HG03108 (cell line): ENCODE results near the gene FAM13B.

Source experiments
- ATAC-seq: cut with Tn5 transposase; IDR thresholded peaks from one replicate; pipeline ENCODE4 v1.9.1; 2021; ENCODE audit warnings: moderate library complexity; ENCODE audit not compliant: unreplicated experiment

FAM13B gene

GRCh38 chr5:137901011-137901817, 131.7 kb downstream of the FAM13B start:
- ATAC-seq, result no peak

- no peak for ATAC-seq
Measured at GRCh38 chr5:137899493-137899892, 133.4 kb downstream of the FAM13B start.

DNA sequence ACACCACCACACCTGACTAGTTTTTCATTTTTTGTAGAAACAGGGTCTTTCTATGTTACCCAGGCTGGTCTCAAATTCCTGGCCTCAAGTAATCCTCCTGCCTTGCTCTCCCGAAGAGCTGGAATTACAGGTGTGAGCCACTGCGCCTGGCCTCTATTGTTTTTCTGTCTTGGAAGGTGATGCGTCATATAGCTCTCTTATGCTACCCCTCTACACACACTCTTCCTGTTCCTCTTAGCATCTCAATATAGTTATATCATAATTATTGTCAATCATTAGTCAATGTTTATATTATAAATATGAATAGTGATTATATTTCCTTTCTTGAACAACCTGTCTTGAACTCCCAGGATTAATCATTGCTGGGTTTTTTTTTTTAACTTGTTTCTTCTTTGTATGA, 136.3 kb downstream of the FAM13B start:
- no peak for ATAC-seq

DNA sequence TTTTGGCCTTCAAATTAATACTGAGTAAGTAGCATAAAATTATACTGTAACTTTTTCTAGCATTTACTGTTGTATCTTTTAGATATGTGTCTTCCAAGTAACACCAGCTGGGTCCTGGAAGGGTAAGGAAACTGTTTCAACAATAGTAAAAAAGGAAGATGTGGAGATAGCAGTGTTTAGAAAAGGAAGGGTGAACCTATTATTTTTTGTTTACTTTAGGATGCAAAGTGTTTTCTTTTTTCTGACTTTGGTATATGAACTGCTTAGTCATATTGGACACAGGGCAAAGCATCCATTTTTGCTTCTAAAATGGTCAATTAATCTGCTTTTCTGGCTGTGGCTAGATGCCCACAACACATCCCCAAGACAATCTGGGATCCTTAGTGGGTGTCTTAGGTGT, 138.3 kb downstream of the FAM13B start:
- ATAC-seq, result no peak

- ATAC-seq, result no peak
Measured at GRCh38 chr5:137891849-137892248, 141.0 kb downstream of the FAM13B start.

DNA sequence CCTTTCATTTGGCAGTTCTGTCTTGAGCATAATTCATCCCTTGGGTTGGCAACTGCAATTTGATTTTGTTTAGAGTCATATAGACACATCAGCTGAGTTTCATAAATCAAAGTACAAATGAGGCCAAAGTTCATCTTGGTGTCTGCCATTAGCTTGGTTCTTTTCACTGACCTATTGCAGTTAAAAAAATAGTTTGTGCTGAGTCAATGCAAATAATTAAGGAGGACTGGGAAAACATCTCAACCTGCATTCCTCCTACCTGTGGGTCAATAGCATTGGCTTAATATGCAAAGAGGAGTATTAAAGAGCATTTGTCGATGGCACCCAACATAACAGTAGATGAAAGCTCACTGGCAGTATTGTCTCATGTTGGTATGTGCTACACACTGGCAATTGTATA, 142.0 kb downstream of the FAM13B start:
- no peak for ATAC-seq

DNA sequence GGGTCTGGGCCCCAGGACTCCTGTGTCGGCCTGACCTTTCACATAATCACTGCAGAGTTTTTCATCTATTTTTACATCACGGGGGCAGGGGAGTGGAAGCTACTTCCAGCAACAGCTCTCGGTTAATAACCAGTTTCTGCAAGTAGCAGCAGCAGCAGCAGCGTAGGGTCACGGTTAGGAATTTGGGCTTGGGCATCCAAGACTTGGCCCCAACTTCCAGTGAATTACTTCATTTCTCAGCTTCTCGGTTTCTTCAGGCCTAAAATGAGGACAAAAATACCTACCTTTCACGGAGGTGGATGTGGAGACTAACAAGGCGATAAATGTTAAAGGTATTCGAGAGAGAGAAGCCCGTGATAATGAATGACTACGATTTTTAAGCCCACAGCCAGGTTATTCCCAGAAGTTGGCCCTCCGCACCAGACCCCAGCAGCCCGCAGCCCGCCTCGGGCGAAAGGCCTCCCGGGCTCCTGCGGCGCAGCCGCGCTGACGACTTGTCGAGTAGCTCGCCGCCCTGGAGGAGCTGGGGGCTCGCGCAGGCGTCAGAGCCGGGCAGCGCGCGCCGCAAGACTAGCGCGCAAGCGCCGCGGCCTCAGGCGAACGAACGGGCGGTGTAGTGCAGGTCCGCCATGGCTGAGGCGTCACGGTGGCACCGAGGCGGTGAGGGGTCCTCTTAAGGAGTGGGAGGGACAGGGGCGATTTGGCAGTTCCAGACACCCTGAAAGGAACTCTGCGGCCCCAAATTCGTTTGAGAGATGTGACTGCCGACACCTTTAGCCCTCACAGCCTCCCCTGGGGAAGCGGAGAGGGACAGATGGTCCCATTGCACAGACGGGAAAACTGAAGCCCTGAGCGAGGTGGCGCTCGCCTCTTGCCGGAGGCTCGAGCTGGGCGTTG, 143.8 kb downstream of the FAM13B start, which contains the start of gene PKD2L2:
TSS of gene PKD2L2 (plus strand) at position 595 of the 897 bp plus-strand sequence. CDS start at position 630, 35 bp downstream.
- peak; percentile 92 for ATAC-seq

GRCh38 chr5:137888466-137888862, 144.4 kb downstream of the FAM13B start:
- ATAC-seq, result no peak
